H1 (cell line): ENCODE measurements around the gene PTPN9. TPM values are rescaled to one million over a fixed set of nuclear protein-coding genes. Genes with fewer than 3 reads are reported as not detected.
"Not testable (repeated sequence)": the region's sequence is repeated elsewhere in the genome, so short reads cannot be mapped to it uniquely, and the experiment has no call there.

Experiments used
- CTCF ChIA-PET: fragments of 300-600 bp; sonication (Branson Sonifier 250); formaldehyde crosslinking; loops from one replicate; lab custom pipeline; 2021; ENCODE audit not compliant: partially characterized antibody; lab: Charles Lee
- POLR2A ChIA-PET: fragments of 300-600 bp; sonication (Branson Sonifier 250); formaldehyde crosslinking; loops from one replicate; lab custom pipeline; 2021; ENCODE audit warnings: inconsistent platforms; ENCODE audit not compliant: partially characterized antibody; lab: Charles Lee
- DNase-seq, 2 experiments: peaks; one replicate each; pipeline versions ENCODE4 v3.0.0 to v3.0.0-alpha.2; 2010 to 2022; ENCODE audit warnings: low spot score in 2 of 2, low read depth in 1 of 2, mixed read lengths in 1 of 2
- FAIRE-seq: peaks from 2 replicates; lab custom pipeline; 2011; peaks lifted over from hg19 to GRCh38; lab: Jason Lieb, UNC
- H2AFZ ChIP-seq: 2 replicates; pipeline ENCODE4 v1.8.1; 2012; ENCODE audit warnings: low read length, inconsistent platforms
- H2AK5ac ChIP-seq: 2 replicates; pipeline ENCODE4 v1.6.1; 2013; ENCODE audit warnings: low read depth, low read length
- H2BK120ac ChIP-seq: replicated peaks from 2 replicates; pipeline ENCODE3; 2013; ENCODE audit warnings: low read depth, low read length, inconsistent platforms
- H2BK12ac ChIP-seq: 2 replicates; pipeline ENCODE4 v1.6.1; 2013; ENCODE audit warnings: low read depth, low read length
- H2BK15ac ChIP-seq: 2 replicates; pipeline ENCODE4 v1.6.1; 2013; ENCODE audit warnings: low read length
- H2BK20ac ChIP-seq: 2 replicates; pipeline ENCODE4 v1.6.1; 2013; ENCODE audit warnings: low read length
- H2BK5ac ChIP-seq: 2 replicates; pipeline ENCODE4 v1.6.1; 2013; ENCODE audit warnings: low read depth, low read length
- H3K14ac ChIP-seq: 2 replicates; pipeline ENCODE4 v1.6.1; 2013; ENCODE audit warnings: inconsistent platforms; ENCODE audit not compliant: insufficient read length
- H3K18ac ChIP-seq: 2 replicates; pipeline ENCODE4 v1.6.1; 2013; ENCODE audit warnings: low read length; ENCODE audit errors: extremely low read depth
- H3K23ac ChIP-seq: 2 replicates; pipeline ENCODE4 v1.6.1; 2013; ENCODE audit warnings: inconsistent platforms; ENCODE audit not compliant: insufficient read length
- H3K23me2 ChIP-seq: 2 replicates; pipeline ENCODE4 v1.6.1; 2013; ENCODE audit warnings: low read depth, low read length
- H3K27ac ChIP-seq: 2 replicates; pipeline ENCODE4 v1.6.1; 2011; ENCODE audit warnings: low read depth, low read length, inconsistent platforms
- H3K27me3 ChIP-seq, 4 experiments: replicated peaks in 1 of 4; 1 replicate in 1 of 4; 2 replicates in 3 of 4; pipeline versions ENCODE4 v1.6.1 to v1.8.1; 2011 to 2013; ENCODE audit warnings: low read length in 3 of 4, mild to moderate bottlenecking in 3 of 4, inconsistent platforms in 2 of 4, mixed read lengths in 2 of 4, moderate library complexity in 1 of 4; ENCODE audit not compliant: control insufficient read depth in 3 of 4, insufficient read depth in 3 of 4; ENCODE audit errors: extremely low read depth in 1 of 4
- H3K36me3 ChIP-seq, 4 experiments: 2 replicates each; pipeline versions ENCODE4 v1.6.1 to v1.8.1; 2011 to 2013; ENCODE audit warnings: mild to moderate bottlenecking in 4 of 4, low read length in 3 of 4, moderate library complexity in 2 of 4, control low read depth in 1 of 4, inconsistent platforms in 1 of 4; ENCODE audit not compliant: insufficient read depth in 4 of 4, control insufficient read depth in 2 of 4
- H3K4ac ChIP-seq: replicated peaks from 2 replicates; pipeline ENCODE3; 2013; ENCODE audit warnings: low read length, low read depth, mixed read lengths, inconsistent platforms; ENCODE audit not compliant: insufficient read length
- H3K4me1 ChIP-seq, 4 experiments: replicated peaks in 1 of 4; 1 replicate in 1 of 4; 2 replicates in 3 of 4; pipeline versions ENCODE4 v1.6.1 to v1.8.1; 2011 to 2013; ENCODE audit warnings: low read length in 3 of 4, inconsistent platforms in 2 of 4, mixed read lengths in 1 of 4; ENCODE audit not compliant: insufficient read depth in 4 of 4, control insufficient read depth in 3 of 4
- H3K4me2 ChIP-seq, 2 experiments: 2 replicates each; pipeline versions ENCODE4 v1.6.1 to v1.8.1; 2011 to 2013; ENCODE audit warnings: low read depth in 2 of 2, low read length in 2 of 2, control low read depth in 1 of 2, inconsistent platforms in 1 of 2, mild to moderate bottlenecking in 1 of 2; ENCODE audit not compliant: insufficient read depth in 1 of 2
- H3K4me3 ChIP-seq, 4 experiments: fragments of 200-600, 300-600 bp in 1 of 4; sonication (generic), shearing (Covaris generic), sonication (Bioruptor Twin) in 1 of 4; 2 replicates each; pipeline versions ENCODE4 v1.5.1 to v1.8.1; 2011 to 2016; ENCODE audit warnings: low read length in 4 of 4, low read depth in 3 of 4, control low read depth in 2 of 4, inconsistent platforms in 2 of 4, mild to moderate bottlenecking in 2 of 4, mixed read lengths in 1 of 4, moderate library complexity in 1 of 4; ENCODE audit not compliant: insufficient read depth in 2 of 4; ENCODE audit errors: extremely low read depth in 1 of 4
- H3K56ac ChIP-seq: replicated peaks from 2 replicates; pipeline ENCODE3; 2013; ENCODE audit warnings: low read depth, mild to moderate bottlenecking, mixed read lengths, low read length, inconsistent platforms; ENCODE audit not compliant: insufficient read length
- H3K79me1 ChIP-seq: 2 replicates; pipeline ENCODE4 v1.6.1; 2013; ENCODE audit warnings: low read depth, low read length, control low read depth
- H3K79me2 ChIP-seq, 2 experiments: 2 replicates each; pipeline versions ENCODE4 v1.6.1 to v1.8.1; 2012 to 2013; ENCODE audit warnings: low read length in 2 of 2, mild to moderate bottlenecking in 2 of 2, inconsistent platforms in 1 of 2; ENCODE audit not compliant: insufficient read depth in 2 of 2, control insufficient read depth in 1 of 2
- H3K9ac ChIP-seq, 4 experiments: replicated peaks in 1 of 4; 1 replicate in 1 of 4; 2 replicates in 3 of 4; pipeline versions ENCODE4 v1.6.1 to v1.8.1; 2011 to 2013; ENCODE audit warnings: low read depth in 3 of 4, low read length in 3 of 4, control low read depth in 2 of 4, mild to moderate bottlenecking in 2 of 4, moderate library complexity in 2 of 4, inconsistent platforms in 1 of 4; ENCODE audit errors: extremely low read depth in 1 of 4
- H3K9me3 ChIP-seq, 2 experiments: 2 replicates each; pipeline versions ENCODE4 v1.6.1 to v1.8.1; 2012 to 2013; ENCODE audit warnings: mild to moderate bottlenecking in 2 of 2, moderate library complexity in 2 of 2, control low read depth in 1 of 2, inconsistent platforms in 1 of 2, low read depth in 1 of 2, low read length in 1 of 2, mixed read lengths in 1 of 2; ENCODE audit not compliant: insufficient read depth in 2 of 2
- H4K20me1 ChIP-seq, 2 experiments: replicated peaks in 1 of 2; 2 replicates each; pipeline versions ENCODE3 to v1.8.1; 2011 to 2013; ENCODE audit warnings: inconsistent platforms in 2 of 2, low read length in 2 of 2, mild to moderate bottlenecking in 1 of 2; ENCODE audit not compliant: insufficient read depth in 2 of 2, control insufficient read depth in 1 of 2
- H4K5ac ChIP-seq: 2 replicates; pipeline ENCODE4 v1.6.1; 2013; ENCODE audit warnings: low read length, low read depth, mixed read lengths, inconsistent platforms; ENCODE audit not compliant: insufficient read length
- H4K8ac ChIP-seq: 2 replicates; pipeline ENCODE4 v1.8.0; 2013; ENCODE audit warnings: mild to moderate bottlenecking, moderate library complexity, low read length, inconsistent platforms; ENCODE audit not compliant: insufficient read depth; ENCODE audit errors: extremely low read depth
- H4K91ac ChIP-seq: replicated peaks from 2 replicates; pipeline ENCODE3; 2013; ENCODE audit warnings: low read length, mixed read lengths, inconsistent platforms; ENCODE audit not compliant: insufficient read length
- WGBS, 2 experiments: shearing (Covaris generic) in 1 of 2; methylation state at CpG; one replicate each; pipeline versions ENCODE4 v1.1.6 to v1.1.7; 2013 to 2015; ENCODE audit warnings: low lambda C conversion rate in 2 of 2, mixed read lengths in 2 of 2, inconsistent platforms in 1 of 2, low coverage in 1 of 2, missing lambda C conversion rate in 1 of 2; ENCODE audit not compliant: insufficient replicate concordance in 2 of 2, insufficient coverage in 1 of 2, insufficient read length in 1 of 2; ENCODE audit errors: extremely low coverage in 1 of 2, missing lambda C conversion rate in 1 of 2; 5-methylcytosine and 5-hydroxymethylcytosine counted together
- polyA plus RNA-seq, 7 experiments: library from polyadenylated mRNA; depleted of rRNA in 3 of 7; stranded (reverse) in 5 of 7; unstranded in 2 of 7; fragments of >200 nt in 5 of 7; fragments of 200-250 nt in 2 of 7; gene quantifications; 1 replicate in 5 of 7; 2 replicates in 1 of 7; 4 replicates in 1 of 7; pipeline versions ENCODE4 v1.2.1 to v1.2.3, GENCODE V29; 2011 to 2013; ENCODE audit warnings: missing spikeins in 2 of 7, mixed read lengths in 2 of 7
- total RNA-seq: library from RNA; stranded (reverse); fragmentation: NEBNext Ultra II Directional; extraction: Animal tissue kit (Norgen Biotek cat#: 25700); gene quantifications from 2 replicates; pipeline ENCODE4 v1.2.1, GENCODE V29; 2021

PTPN9 gene
- total and polyA plus RNA-seq, 2 of the 8 experiments (the other 6 are each of a cell fraction or from before 2014, with no cell fraction given): 46.6 to 57.4 TPM

- FAIRE-seq, H3K27me3 ChIP-seq, POLR2A ChIA-PET: not testable (repeated sequence)
Measured at GRCh38 chr15:75559360-75559759, 19.8 kb downstream of the PTPN9 start.

GRCh38 chr15:75558955-75559354, 20.2 kb downstream of the PTPN9 start:
- H3K4me3 ChIP-seq, H3K9me3 ChIP-seq, FAIRE-seq, H2BK15ac ChIP-seq, H3K23me2 ChIP-seq, H3K23ac ChIP-seq, H2BK5ac ChIP-seq, H3K4me2 ChIP-seq, H2BK120ac ChIP-seq, H3K27me3 ChIP-seq, H3K9ac ChIP-seq, H3K4me1 ChIP-seq, H2AK5ac ChIP-seq, H4K5ac ChIP-seq, H2AFZ ChIP-seq, H3K14ac ChIP-seq, POLR2A ChIA-PET, H4K8ac ChIP-seq, H3K18ac ChIP-seq, H2BK12ac ChIP-seq, H4K91ac ChIP-seq, H3K79me1 ChIP-seq, CTCF ChIA-PET, H3K4ac ChIP-seq, H3K36me3 ChIP-seq, H2BK20ac ChIP-seq, H3K27ac ChIP-seq, DNase-seq, H3K56ac ChIP-seq, H4K20me1 ChIP-seq: not testable (repeated sequence)
- WGBS, 2 experiments: 97% methylated on average over 13 of the region's 28 CpGs; no CpG with 5 or more reads in 1 of the 2 experiments
- peaks cover 0 to 53% of the 10 kb centered on the region in 2 experiments; a peak in 2 of 4 replicates for H3K79me2 ChIP-seq

More at GRCh38 chr15:75559360-75559759, 19.8 kb downstream of the PTPN9 start:
- H2BK20ac ChIP-seq, H3K27ac ChIP-seq, H3K14ac ChIP-seq, CTCF ChIA-PET, H3K4me3 ChIP-seq, H4K5ac ChIP-seq, H2BK120ac ChIP-seq, H3K9ac ChIP-seq, H2BK15ac ChIP-seq, H3K4me2 ChIP-seq, H2AK5ac ChIP-seq, H3K4ac ChIP-seq, H3K4me1 ChIP-seq, H3K56ac ChIP-seq, H4K8ac ChIP-seq, H2BK12ac ChIP-seq, H3K23me2 ChIP-seq, H3K9me3 ChIP-seq, H3K18ac ChIP-seq, H3K79me1 ChIP-seq, H4K91ac ChIP-seq, H3K36me3 ChIP-seq, H3K23ac ChIP-seq, DNase-seq, H4K20me1 ChIP-seq, H2BK5ac ChIP-seq, H2AFZ ChIP-seq: not testable (repeated sequence)
- 97% methylated on average over 4 of the region's 6 CpGs; no CpG with 5 or more reads in 1 of the 2 experiments for WGBS, 2 experiments
- peaks cover 0 to 55% of the 10 kb centered on the region in 2 experiments; a peak in 2 of 4 replicates for H3K79me2 ChIP-seq
